GM21447 (cell line): ENCODE data around the gene EEFSEC.
"Not testable (repeated sequence)": the region's sequence is repeated elsewhere in the genome, so short reads cannot be mapped to it uniquely, and the experiment has no call there.

Source experiments
- ATAC-seq: cut with Tn5 transposase; IDR thresholded peaks from one replicate; pipeline ENCODE4 v1.9.1; 2021; ENCODE audit not compliant: unreplicated experiment

Gene EEFSEC

DNA sequence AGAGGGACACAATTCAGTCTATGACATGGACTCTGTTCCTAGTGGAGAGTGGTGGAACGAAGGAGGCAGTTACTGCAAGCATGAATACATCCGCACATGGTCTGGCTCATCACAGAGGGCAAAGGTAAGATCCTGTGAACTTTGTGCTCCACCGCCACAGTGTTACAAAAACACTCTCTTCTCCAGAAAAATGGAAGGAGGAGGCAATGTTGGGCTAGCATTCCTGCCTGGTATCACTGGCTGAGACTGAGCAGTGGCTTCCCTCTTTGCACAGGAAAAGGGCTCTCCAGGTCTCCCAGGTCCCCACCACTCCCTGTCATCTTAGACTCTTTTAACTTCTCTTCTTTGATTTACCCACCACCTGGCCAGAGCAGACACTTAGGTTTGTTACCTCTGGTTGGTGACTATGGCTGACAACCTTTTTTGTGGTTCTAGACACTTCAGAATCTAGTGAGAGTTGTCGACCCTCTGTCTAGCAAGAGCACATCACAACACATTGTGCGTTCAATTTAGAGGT lies 1.5 kb upstream of the EEFSEC start:
- no peak for ATAC-seq

- ATAC-seq: no peak
Measured at GRCh38 chr3:128152419-128153155, 694 bp upstream of the EEFSEC start.

- not testable (repeated sequence) for ATAC-seq
Measured at GRCh38 chr3:128154354-128154753, 1.1 kb downstream of the EEFSEC start.

DNA sequence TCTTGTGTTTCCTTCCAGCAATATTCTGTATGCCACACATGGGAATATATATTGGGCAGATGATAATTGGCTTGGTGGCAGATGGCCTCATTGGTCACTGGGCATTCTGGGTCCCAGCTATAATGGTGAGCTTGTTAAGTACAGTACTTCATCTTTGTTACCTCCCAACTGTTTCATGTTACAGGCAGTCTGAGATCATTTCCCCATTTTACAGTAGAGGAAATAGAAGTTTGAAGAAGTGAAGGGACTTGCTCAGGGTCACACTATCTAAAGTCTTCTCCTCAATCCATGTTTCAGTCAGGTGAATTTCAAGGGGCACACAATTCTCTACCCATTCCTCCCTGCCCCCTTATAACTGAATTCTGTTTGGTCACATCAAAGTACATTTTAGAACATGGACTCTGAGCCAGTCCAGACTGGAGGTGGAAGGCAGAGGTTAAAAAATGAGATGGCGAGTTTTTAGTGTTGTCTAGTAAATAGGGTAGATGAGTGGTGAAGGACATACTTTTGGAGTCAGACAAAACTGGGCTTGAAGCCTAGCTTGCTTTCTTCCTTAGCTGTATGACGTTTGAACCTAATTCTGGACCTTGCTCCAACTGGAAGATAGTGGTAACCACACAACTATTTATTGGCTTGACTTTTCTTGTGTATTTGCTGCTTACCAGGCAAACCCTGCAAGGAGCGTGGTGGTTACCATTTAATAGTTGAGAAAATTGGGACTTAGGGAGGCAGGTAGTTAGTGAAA lies 2.5 kb downstream of the EEFSEC start:
- no peak for ATAC-seq

DNA sequence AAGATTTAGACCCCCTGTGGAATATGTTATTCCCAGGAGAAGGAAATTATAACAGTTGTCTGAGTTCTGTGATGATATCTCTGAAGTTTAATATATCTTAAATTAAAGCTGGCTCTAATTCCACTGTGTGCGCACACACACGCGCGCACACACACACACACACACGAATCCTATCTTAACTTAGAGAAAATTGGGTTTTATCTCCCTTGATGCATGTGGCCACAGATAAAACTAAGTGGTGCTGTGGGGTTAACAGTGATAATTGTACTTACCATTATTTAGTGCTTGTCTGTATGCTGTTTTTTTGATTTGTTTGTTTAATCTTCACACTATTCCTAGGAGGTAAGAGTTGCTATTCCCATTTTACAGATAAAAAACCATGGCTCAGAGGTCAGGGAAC lies 7.4 kb downstream of the EEFSEC start:
- ATAC-seq: no peak

DNA sequence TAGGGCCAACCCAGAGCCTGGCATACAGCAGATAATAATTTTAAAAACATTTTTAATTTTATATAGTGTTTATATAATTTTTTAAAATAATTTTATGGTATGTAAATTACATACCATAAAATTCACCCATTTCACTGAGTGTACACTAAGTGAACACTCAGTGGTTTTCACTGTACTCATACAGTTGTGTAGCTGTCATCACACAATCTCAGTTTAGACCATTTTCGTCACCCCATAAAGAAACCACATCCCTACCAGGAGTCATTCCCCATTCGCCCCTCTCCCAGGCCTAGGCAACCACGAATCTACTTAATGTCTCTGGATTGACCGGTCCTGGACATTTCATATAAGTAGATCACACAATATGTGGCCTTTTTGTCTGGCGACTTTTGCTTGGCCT lies 10.2 kb downstream of the EEFSEC start:
- no peak for ATAC-seq

DNA sequence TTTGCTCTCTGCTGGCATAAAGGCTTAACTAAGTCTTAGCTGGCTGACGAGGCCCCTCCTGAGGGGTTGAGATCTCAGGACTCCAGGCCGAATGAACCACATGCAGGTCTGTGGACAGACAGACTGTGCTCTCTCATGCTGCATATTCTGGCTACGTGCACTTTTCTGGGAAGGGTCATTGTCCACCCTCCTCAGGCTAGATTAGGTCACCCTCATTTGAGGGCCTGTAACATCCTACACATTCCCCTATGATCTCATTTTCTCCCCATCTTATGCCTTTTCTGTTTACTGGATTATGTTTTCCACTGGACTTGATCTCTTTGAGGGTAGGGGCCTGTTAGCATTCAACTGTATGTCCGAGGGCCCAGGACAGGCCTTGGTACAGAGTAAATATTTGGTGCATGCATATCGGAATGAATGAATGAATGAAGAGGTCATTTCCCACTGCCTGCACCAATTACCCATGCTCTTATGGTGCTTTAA lies 13.7 kb downstream of the EEFSEC start:
- ATAC-seq: no peak

DNA sequence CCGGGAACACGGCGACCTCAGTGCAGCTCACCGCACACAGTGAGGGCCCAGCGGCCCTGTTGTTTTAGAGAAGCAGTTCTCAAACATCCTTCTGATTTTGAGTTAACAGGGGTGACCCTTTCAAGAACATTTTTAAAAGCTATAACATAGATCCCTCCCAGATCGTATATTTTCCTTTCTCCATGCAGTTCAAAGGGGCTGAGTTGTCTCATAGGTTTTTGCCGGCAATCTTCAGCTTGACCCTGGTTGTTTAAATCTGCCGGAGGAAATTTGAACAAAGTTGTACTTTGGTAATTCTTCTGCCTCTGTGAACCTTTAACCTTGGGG lies 14.3 kb downstream of the EEFSEC start:
- ATAC-seq: no peak

GRCh38 chr3:128167973-128168674 lies 14.8 kb downstream of the EEFSEC start:
- no peak for ATAC-seq

DNA sequence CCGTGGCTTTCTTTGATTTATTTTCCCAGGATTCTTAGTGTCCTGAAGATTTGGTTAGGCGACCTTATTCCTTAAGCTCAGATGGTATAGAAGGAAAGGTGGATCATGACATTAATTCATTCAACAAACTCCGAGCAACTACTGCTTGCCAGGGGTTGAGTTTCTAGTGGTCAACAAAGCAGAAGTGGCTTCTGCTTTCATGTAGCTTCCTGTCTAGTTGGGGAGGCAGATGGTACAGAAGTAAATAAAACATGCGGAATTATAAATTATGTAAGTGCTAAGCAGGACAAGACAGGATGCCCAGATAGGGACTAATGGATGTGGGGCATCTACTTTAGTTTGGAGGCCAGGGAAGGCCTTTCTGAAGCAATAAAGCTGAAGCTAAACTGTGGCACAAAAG lies 15.6 kb downstream of the EEFSEC start:
- ATAC-seq: no peak

DNA sequence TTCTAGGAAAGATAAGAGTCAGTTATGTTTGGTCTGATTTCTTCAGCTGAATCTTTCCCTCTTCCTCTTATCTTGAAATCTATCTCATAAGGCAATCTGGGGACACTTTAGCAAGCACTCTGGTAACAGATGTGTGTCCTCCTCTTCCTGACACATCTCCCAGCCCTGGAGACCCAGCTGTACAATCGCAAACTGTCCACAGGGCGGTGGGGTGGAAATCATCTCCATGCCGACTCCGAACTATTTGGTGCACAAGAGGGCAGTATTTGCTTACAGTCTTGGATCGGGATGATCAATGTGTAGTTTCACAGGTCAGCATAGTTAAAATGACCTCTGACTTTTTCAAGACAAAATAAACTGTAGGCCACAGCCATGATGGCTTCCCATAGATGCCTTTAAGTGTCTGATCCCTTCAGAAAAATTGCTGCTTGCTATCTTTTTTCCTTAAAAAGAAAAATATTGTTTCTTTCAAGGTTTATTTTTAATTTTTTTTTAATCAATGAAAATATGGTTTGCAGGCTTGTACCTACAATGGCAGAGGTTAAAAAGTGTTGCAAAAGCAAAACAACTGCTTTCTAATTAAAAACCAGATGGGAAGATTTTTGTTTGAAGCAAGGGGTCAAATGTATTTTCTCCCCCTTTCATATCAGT lies 17.7 kb downstream of the EEFSEC start:
- no peak for ATAC-seq

DNA sequence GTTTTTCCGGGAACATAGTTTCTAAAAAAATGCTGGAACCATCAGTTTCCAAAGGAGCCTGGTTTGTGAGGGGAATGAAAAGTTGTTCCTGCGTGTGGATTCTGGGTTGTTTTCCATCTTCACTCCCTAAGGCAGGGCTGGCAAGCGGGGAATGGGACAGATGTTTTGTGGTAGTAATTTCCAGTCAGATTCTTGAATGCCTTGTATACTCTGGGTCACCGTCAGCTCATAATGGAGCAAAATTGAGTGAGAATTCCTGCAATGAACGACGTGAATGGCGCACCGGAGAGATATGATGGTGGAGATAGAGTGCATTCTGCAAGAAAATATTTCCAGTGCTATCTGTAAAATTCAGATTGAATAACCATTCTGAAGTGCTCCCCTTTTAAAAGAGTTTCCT lies 19.9 kb downstream of the EEFSEC start:
- ATAC-seq: no peak

DNA sequence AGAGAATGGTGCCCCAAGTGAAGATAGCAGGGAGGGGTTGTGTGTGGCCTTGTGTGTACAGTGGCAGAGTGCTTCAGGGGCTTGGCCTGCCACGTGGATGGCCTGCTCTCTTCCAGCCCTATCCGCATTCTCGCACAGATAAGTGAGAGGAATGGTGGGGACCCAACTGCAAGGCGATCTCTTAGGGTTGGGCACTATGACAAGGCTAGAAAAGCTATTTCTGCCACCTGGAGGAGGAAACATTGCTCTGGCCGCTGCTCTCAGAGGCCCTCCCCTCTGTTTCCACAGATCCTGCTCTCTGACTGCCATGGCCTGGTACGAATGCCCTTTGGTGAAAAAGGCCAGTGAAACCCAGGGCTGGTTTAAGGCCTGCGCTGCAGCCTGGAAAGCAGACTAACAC lies 20.6 kb downstream of the EEFSEC start:
- ATAC-seq: no peak

DNA sequence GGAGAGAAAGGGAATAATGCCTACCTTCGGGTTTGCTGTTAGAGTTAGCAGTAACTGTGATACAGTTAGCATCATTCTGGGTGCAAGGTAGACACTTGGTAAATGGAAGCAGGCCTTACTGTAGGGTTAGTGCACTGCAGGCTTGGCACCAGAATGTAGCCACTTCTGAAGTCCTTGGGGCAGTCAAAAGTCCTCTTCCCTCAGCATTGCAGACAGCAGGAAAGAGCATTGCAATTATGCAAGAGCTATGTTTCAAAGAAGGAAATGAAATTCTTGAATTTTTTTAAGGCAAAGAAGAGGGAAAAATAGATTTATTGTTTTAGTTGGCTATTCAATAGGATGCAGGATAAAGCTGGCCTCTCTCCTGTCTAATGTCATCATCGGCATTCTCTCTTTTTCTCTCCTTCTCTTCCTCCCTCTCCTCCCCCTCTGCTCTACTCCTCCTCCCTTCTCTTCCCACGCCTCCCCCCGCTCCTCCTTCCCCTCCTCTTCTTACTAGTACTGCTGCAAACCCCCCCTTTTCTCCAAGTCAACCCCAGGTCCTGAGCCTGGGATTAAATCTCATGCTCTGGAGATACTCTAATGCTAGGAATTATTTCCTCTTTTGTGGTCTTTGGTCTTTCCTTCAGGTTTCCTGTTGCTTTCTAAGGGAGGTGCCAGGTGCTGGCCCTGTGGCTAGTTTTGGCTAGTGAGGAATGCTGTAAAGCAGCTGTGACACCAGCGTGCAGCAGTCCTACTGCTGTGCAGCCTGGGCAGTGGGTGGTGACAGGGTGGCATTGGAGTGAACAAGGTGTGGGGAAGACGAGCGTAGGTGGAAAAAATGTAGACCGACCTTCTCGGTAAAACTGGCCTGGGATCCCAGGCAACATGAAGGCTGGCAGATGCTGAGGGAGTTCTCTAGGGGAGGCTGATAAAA lies 21.7 kb downstream of the EEFSEC start:
- no peak for ATAC-seq

DNA sequence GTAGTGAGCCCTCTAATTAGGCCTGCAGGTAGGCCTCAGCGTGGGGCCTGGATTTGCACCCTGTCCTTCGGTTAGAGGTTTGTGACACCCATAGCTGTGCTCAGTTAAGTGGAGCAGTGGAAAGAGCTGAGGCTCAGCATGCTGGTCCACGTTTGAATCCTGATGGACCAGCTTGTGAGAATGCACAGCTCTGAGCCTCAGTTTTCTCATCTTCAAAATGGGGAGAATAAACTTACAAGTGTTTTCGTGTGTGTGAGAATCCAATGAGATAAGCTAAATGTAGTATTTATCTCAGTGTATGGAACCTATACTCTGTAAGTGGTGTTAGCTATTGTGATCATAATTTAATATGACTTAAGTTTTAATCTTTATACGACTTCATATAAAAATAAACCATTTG lies 22.5 kb downstream of the EEFSEC start:
- ATAC-seq: no peak

DNA sequence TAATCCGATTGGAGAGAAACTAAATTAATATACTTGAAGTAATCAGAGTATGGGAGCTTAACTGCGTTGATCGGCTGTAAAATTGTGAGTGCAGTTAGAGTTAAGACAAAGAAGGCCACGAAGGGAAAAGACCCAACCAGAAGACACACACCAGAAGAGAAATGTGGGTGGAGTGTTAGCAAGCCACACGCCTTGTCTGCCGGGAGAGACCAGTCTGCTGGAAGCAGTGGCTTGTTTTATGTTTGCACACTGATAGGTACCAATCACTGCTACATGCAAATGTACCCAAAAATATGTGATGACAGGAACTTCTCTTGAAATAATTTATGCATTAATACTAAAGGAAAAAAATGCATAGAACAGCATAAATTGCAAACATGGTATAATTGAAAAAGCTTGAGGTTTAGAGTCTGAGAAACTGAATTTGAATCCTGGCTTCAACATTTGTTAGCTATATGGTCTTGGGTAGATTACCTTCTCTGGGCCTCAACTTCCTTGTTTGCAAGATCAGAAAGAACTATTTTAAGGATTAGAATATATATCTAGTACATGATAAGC lies 23.1 kb downstream of the EEFSEC start:
- ATAC-seq: no peak

- no peak for ATAC-seq
Measured at GRCh38 chr3:128177865-128178264, 24.6 kb downstream of the EEFSEC start.

DNA sequence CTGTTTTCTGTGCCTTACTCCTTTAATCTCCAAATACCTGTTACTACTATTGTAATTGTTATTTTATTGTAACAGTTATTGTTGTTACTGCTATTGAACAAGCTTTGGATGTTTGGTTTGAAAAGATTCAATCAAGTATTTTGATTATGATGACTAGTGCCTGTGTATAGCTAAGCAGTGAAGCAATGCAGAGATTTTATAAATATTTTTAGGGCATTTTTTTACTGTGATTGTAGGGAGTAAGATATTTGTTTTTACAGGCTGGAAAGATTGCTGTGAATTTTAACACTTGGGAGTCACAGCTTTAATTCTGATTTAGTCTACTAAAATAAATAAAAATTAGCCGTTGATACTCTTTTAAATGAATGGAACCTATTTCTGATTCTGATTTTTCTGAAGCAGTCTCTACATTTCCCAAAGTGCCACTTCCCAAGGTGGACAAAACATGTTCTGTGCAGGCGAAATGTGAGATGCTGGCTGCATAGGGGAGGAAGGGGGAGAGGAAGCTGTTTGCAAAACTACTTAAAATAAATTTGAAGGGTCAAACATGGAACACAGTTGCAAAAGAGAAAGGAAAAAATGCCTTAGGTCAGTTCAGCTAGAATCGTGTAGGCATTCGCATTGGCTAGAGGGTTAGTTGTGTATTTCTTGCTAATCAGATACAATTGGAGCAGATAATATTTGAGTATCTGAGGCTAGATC lies 25.7 kb downstream of the EEFSEC start:
- no peak for ATAC-seq

GRCh38 chr3:128179484-128179819 lies 26.2 kb downstream of the EEFSEC start:
- no peak for ATAC-seq
